GDM1 (cell line): ENCODE results near the gene MEFV.
A peak's percentile ranks its signal among the peaks of the same experiment; 100 is the strongest.

Experiments
- DNase-seq: peaks from one replicate; lab custom pipeline; 2025; lab: John Stamatoyannopoulos, UW

MEFV gene

DNA sequence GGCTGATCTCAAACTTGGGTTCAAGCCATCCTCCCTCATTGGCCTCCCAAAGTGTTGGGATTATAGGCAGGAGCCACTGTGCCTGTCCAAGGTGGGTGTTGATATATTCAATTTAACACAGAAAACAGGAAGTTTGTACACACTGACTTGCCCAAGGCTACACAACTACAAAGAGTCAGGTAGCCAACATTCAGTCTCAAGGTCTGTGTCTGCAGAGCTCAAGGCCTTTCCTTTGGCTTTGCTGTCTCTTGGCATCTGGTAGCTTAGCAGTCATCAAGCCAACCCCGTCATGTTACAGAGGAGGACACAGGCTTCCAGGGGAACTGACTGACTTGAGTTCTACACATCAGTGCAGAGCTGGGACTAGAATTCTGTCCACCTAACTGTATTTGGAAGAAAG, 11.9 kb upstream of the MEFV start:
- DNase-seq = no peak

DNA sequence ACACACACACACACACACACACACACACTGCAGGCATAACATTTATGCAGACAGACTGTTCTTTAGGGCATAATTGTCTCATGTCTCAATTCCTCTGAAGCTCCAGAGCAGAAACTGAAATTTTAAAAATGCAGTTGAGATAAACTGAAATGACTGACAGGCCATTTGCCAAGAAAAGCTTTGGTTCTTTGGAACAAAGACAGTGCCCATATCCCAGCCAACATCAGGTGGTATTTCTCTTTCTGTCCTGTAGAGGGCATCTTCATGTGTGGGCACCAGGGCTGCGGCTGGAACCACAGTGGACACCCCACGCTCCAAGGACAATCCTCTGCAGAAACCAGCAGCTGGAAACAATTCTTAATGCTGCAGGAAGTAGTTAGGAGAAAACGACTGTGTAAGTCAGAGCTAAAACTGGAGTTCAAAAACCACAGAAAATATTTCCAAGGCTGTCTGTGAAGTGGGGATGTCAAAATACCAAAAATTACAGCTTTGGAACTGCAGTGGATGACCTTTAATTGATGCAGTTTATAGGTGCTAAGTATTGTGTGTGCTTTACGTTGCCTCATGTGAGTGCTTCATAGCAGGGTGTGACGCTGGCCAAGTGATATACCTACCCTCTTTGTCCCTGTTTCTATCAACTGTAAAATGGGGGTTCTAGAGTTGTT, 10.6 kb upstream of the MEFV start:
- no peak for DNase-seq

DNA sequence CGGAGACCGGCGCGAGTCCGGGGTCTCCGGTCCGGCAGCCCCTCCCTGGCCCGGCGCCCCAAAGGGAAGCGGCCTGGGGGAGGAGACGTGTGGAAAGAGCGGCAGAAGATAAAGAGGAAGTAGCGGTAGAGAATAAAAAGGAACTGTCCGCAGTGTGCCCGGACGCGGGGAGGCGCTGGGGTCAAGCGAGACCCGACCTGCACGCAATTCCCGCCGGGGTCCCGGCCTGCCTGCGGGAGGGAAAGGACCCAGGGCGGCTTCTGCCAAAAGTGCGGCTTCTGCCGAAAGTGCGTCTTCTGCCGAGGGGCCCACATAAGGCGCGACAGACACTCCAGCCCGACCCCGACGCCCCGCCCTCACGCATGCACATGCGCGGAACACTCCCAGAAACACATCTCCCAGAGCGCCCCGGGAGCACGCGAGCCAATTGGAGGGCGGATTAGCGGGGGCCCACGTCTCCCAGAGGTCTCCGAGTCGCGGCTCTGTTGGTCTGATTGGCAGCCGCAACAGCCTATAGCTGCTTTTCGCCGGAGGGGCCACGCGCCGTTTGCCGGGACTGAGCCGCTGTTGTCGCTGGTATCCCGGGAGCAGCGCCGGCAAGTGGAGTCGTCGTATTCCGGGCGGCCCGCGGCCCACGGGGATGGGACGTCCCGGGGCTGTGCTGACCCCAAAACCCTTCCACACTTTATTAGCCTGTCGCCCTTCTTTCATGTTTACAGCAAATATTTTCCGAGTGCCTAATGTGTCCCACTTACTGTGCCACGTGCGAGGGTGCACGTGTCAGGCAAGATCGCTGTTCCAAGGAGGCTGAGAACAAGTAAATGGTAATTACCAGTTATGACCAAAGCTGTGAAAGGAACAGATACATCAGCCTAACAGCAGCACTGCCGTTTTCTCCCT, 8.0 kb upstream of the MEFV start:
- peak; percentile 98 for DNase-seq

DNA sequence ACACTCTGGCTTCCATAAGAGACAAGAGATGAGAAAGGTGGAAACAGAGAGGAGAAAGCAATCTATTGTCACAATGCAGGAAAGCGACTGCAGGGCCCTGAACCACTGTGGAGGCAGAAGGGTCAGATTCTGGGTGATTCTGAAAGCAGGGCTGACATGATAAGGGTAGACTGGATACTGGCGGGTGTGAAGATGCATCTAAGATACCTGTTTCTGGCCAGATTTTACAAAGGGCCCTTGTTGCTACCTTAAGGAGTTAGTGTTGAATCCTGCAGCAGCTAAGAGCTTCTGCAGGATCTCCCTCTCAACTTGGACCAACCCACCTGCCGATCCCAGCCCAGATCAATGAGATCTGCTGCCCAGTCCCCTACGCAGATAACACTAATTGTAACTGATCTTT, 6.1 kb upstream of the MEFV start:
- no peak for DNase-seq

DNA sequence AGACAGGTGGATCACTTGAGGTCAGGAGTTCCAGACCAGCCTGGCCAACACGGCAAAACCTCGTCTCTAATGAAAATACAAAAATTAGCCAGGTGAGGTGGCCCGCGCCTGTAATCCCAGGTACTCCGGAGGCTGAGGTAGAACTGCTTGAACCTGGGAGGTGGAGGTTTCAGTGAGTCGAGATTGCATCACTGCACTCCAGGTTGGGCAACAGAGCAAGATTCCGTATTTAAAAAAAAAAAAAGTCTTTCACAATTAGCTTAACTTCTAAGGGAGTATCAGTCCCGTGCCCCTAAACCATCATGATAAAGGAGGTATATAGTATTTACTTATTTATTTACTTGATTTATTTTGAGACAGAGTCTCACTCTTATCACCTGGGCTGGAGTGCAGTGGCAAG, 3.4 kb upstream of the MEFV start:
- DNase-seq = no peak

DNA sequence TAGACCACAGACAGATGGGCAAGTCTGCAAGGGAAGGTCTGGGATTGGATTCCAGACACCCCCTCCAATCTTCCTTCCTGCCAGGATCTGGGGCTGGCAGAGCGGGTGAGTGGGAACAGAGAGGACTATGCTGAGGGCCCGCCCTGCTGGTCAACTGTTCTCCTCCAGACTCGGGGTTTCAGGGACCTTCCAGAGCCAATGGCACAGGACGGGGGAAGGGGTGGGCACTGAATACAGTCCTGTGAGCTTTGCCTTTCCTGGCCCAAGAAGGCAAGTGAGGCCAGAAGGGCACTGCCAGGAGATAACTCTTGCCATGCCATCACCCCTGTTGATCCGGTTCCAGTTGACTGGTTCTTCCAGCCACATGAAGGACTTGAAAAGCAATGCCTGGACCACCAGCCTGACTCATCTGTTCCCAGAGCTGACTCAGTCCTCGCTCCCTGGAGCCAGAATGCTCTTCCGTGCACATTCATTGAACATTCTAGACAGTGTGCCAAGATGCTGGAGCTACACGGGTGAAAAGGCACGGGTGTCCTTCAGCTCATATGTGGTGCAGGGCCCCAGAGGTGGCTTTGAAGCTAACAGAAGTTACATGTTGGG, 533 bp upstream of the MEFV start:
- no peak for DNase-seq

DNA sequence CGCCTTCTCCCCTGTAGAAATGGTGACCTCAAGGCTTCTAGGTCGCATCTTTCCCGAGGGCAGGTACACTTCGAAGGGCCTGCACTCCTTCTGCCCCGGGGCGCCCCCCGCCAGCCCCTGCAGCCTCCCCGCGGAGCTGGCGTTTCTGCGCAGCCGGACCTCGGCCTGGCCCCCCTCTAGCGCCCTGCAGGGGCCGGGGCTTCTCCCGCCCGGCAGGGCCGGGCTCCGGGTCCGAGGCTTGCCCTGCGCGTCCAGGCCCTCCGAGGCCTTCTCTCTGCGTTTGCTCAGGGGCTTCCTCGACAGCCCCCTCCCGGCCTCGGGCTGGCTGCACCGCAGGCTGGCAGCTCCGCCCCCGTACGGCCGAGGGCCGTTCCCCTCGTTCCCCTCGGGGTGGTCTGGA, 2.1 kb downstream of the MEFV start:
- DNase-seq = no peak

DNA sequence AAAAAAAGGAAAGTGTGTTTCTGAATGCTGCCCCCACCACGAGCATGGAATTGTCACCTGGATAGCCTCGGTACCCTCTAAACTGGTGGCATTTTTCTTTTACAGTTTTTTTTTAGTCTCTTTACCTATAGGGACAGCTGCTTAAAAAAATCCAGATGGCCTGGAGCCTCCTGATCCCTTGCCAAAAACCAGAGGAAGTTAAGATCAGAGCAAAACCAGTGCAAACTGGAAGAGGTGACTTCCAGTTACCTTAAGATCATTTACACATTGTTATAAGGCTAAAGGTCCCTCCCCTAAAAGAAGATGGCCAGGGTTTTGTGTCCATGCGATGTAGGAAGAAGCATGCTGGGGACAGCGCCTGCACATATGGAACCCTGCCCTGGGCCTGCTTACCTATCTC, 3.5 kb downstream of the MEFV start:
- no peak for DNase-seq

DNA sequence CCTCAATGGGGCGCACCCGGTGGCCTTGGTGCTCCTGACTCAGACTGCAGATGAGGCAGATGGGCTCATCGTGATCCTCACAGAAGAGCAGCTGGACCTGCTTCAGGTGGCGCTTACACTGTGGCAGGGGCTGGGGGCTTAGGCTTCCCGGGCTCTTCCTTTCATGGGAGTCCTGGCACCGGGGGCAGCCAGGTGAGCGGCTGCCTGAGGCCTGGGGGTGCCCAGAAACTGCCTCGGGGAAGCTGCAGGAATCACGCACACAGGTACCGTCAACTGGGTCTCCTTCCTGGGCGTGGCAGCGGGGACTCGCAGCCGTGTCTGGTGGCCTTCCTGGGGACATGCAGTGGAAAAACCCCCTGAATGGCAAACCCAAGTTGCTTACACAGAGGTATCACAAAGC, 7.0 kb downstream of the MEFV start:
- no peak for DNase-seq

DNA sequence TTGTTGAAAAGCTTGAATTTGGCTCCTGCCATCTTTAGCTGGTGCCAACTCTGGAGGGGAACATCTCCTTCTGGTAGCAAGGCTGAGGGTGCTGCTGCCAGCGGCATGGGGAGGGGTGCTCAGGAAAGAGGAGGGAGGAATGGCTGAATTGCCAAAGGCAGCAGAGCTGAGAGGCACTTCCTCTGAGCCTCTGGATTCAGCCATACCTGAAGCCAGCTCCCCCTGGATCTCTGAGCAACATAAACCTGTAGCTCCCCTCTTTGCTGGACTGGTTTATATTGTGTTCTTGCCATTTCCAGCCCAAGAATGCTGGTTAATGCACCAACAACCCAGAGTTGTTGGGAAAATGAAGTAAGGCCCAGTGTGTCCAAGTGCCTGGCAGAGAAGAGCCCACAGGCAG, 7.4 kb downstream of the MEFV start:
- DNase-seq = no peak

DNA sequence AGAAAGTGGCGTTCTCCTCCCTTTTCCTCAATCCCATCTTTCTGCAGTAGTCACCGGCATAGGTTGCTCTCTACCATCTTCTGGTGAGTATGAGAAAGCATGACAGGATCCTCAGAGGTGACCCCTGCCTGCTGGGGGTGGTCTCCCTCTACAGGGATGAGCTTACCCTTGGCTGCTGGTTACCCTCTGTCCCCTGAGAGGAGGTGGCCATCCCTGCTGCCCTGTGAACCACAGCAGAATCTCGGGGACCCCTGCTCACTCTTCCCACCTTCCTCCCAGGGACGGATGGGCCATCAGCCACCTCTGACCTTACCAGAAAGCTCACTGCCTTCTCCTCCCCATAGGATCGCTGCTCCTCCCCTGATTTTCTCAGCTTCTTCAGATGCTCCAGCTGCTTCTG, 7.8 kb downstream of the MEFV start:
- DNase-seq = no peak

DNA sequence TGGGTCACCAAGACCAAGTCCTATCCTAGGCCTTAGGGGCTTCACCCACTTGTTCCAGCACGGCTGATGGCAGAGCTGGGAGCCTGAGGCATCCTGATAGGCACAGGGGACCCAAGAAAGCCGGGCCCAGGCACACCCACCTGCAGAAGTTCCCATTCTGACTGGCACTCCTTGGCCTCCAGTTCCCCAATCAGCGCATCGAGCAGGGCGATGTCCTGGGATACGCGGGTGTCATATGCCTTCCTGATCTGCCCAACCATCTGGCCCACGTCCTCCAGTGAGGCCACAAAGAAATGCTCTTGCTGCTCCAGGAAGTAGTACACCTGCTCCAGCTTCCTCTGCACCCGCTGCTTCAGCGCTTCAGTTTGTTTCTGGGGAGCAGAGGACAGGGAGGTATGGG, 9.6 kb downstream of the MEFV start:
- DNase-seq = no peak

DNA sequence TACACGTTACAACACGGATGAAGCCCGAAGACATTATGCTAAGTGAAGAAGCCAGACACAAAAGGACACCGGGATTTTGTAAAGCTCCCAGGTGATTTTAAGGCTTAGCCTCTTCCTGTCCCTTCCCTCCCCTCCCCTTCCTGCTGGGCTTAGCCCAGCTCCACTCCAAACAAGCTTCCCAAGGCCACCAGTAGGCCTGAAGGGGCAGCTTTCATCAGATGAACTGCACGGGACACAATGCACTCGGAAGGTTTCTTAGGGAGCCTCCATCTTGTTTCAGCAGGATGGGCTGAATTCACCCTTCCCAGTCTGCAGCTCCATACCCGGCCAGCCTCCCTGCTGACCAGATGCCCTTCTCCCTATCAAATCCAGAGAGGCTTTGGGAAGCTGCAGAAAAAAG, 10.4 kb downstream of the MEFV start:
- DNase-seq = no peak

DNA sequence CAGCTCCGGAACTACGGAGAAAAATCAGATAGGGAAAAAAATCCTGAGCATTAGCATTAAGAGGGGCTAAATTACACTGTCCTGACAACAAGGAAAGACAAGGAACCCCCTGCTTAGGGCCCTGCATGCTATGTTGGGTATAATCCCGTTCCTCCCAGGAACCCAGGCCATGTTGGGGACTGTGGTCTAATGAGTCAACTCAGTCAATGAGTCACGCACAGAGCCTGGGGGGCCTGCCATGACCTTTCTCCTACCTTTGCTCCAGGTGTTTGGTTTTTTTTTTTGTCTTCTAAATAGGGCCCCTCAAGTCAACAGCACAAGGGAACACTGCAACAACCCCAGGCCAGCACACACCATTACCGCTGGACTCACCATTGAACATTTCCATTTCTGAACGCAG, 12.6 kb downstream of the MEFV start:
- no peak for DNase-seq

DNA sequence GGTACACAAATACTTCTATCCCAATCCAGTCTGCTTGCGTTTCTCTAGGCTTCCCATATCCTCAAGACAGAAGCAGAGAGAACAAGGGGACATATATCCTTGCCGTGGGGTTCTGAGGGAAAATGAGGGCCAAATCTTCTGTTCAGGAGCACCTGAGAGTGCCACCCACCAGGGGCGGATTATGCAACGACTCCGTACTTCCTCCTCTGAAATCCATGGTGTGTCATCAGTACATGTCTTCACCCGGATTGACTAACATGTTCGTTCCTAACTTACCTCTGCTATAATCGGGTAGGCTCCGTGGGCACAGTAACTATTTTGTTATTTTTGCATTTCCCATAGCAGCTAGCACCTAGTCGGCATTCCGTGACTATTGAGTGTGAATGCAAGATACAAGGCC, 13.7 kb downstream of the MEFV start:
- DNase-seq = no peak

DNA sequence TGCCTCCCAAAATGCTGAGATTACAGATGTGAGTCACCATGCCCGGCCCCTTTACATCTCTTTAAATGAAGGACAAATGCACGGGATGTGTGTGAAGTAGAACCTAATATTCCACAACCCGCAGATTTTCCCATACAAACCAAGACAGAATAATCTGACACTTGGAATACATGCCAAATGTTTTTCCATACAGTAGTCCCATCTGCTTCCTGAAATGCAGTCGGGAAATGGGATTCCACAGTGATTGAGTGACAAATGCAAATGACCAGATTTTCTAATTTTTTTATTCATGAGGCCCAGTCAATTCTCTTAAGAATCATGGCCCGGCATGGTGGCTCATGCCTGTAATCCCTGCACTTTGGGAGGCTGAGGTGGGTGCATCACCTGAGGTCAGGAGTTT, 14.7 kb downstream of the MEFV start:
- DNase-seq = no peak

DNA sequence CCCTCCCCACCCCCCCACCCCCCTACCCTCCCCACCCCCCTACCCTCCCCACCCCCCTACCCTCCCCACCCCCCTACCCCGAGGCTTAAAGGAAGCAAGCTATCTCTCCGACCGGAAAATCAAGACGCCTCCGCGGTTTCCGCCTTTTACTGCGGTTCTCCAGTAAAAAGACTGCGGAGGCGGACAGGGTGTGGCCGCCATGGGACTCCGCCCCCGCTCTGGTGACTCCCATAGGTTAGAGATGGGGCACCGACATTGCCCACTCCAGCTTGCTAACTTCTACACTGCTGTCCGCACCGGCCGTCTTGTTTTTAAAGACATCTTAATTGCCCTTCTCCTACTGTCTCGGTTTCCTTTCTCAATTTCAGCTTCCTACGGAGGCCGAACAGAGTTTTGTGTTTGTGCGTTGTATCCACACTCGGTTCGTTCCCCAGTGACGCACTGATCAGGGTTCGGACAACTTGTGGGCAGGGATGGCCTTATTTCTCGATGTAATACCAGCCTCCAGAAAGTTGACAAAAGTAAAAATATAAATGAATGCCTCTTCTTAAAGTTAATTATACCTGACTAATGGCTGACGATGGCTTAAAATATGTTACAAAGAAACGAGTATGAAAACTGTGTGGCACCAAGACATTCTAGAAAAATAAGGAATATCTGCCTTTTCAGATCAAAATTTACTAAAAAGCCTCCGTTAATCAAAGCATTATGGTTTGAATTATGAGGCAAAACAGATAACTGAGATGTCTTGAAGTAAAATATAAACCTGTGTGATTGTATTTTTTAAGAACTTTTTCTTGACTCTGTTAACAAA, 20.4 kb downstream of the MEFV start:
- DNase-seq = peak; percentile 42

DNA sequence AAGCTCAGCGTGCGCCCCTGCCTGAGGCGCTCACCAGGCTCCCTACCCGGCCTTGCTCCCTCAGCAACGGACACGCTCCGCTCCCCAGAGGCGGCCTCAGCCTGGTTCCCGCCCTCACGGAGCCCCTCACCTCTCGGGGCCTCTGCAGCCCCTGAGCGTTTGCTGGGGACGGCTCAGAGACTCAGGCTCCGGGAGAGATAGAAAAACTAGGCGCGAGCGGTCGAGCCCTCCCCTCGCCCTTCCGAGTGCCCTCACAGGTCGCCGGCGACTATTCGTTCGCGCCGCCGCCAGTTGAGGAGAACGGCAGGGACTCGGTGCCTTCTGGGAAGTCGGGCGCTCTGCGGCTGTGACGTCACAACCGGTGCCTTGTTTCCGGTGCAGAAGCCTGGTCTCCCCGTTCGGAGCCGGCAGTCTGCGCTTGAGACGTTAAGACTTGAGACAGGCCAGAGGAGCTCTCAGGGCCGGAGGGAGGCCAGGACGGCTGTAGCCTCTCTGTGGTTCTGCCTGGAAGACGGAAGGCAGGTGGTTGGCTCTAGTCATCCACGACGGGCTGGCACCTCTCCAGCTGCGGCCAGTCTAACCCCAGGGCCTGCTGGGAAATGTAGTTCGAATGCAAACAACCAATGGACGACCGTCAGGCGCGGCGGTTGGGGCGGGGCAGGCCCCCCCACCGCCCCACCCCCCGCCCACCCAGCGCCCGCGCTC, 21.4 kb downstream of the MEFV start, which contains the start of gene ZNF200:
ZNF200 (minus strand) TSS at position 302 of the 705 bp plus-strand sequence. CDS start 1,403 bp downstream, outside the sequence.
- DNase-seq = peak; percentile 93

DNA sequence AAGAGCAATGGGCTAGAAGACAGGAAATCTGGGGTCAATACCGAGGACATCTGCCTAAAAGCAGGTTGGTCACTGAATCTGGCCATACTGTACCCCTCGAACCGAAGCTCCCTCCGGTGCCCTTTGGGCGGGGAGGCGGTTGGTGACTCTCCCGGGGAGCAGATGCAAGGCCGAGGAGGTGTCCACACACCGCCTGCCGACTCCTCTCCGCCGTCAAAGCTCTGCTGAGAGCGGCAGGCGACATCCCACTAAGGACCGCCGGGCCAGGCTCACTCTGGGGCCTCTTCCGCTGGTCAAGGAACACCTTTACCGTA, 21.9 kb downstream of the MEFV start:
- no peak for DNase-seq

DNA sequence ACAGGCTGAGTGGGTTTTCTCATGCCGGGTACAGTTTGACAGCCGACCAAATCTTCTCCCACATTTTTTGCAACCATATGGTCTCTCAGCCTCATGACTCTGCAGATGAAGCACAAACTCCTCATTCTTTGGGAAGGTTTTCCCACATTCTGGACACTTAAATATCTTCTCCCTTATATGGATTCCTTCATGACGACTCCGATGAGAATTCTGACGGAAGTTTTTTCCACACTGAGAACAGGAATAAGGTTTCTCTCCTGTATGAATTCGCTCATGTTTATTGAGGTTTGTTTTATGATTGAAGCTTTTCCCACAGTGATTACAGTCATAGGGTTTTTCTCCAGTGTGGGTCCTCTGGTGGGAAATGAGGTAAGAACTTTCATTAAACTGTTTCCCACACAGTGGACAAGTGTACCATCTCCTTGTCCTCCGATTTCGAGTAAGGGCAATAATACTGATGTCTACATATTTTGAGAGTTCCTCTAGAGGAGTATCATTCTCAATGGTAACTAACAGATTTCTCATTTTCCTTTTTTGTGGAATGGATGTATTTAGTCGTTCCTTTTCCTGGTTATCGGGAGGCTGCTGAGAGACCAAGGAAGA, 32.4 kb downstream of the MEFV start:
- DNase-seq = no peak

DNA sequence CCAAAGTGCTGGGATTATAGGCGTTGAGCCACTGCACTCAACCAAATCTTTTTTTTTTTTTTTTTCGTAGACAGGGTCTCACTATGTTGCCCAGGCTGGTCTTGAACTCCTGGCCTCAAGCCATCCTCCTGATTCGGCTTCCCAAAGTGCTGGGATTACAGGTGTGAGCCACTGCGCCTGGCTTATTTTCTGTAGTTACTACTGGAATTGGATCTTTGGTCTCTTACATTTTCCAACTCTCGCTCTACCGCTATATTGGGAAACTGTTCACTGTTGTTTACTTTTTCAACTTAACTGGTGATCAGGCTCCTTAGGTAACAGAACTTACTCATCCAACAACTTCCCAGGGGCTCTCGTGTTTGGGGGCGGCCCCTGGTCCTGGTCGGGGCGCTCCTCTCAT, 35.6 kb downstream of the MEFV start:
- DNase-seq = no peak
